Central memory CD8-positive, alpha-beta T cell (primary cell): ENCODE results near the gene SLC6A1.

Experiments
- ATAC-seq: fragments of 150-1000 bp; cut with Tn5 transposase; replicated peaks from 2 replicates; pipeline ENCODE4 v1.10.0; 2022; ENCODE audit warnings: mild to moderate bottlenecking, moderate FRiP score, moderate number of reproducible peaks; ENCODE audit not compliant: poor library complexity, severe bottlenecking; ENCODE audit errors: extremely low read depth
- DNase-seq, 2 donors: peaks; one replicate each; pipeline ENCODE4 v3.0.0; 2021; ENCODE audit warnings: low spot score in 2 of 2
- H3K27ac Mint-ChIP-seq: one replicate; pipeline ENCODE4 v1.8.0; 2022; ENCODE audit warnings: low read depth, mild to moderate bottlenecking, moderate library complexity, mixed read lengths
- H3K27me3 Mint-ChIP-seq: one replicate; pipeline ENCODE4 v1.8.0; 2022; ENCODE audit warnings: mixed read lengths
- H3K36me3 Mint-ChIP-seq: one replicate; pipeline ENCODE4 v1.8.0; 2022; ENCODE audit warnings: mild to moderate bottlenecking, moderate library complexity, mixed read lengths; ENCODE audit not compliant: insufficient read depth
- H3K4me1 Mint-ChIP-seq: one replicate; pipeline ENCODE4 v1.8.0; 2022; ENCODE audit warnings: mixed read lengths
- H3K4me3 Mint-ChIP-seq: one replicate; pipeline ENCODE4 v1.8.0; 2022; ENCODE audit warnings: mild to moderate bottlenecking, moderate library complexity, mixed read lengths
- H3K9me3 Mint-ChIP-seq: one replicate; pipeline ENCODE4 v1.8.0; 2022; ENCODE audit warnings: mixed read lengths

The SLC6A1 gene

GRCh38 chr3:10988991-10989484 is 3.5 kb upstream of the SLC6A1 start:
- Mint-ChIP-seq H3K9me3 (no peaks in the 10 kb centered on the region), H3K36me3 (no peaks in the 10 kb centered on the region), H3K4me1 (peaks cover 6% of the 10 kb centered on the region), H3K4me3 (no peak overlapping the region), H3K27ac (no peak overlapping the region), H3K27me3 (peaks cover 51% of the 10 kb centered on the region)
- ATAC-seq (no peak), DNase-seq (no peak)

DNA sequence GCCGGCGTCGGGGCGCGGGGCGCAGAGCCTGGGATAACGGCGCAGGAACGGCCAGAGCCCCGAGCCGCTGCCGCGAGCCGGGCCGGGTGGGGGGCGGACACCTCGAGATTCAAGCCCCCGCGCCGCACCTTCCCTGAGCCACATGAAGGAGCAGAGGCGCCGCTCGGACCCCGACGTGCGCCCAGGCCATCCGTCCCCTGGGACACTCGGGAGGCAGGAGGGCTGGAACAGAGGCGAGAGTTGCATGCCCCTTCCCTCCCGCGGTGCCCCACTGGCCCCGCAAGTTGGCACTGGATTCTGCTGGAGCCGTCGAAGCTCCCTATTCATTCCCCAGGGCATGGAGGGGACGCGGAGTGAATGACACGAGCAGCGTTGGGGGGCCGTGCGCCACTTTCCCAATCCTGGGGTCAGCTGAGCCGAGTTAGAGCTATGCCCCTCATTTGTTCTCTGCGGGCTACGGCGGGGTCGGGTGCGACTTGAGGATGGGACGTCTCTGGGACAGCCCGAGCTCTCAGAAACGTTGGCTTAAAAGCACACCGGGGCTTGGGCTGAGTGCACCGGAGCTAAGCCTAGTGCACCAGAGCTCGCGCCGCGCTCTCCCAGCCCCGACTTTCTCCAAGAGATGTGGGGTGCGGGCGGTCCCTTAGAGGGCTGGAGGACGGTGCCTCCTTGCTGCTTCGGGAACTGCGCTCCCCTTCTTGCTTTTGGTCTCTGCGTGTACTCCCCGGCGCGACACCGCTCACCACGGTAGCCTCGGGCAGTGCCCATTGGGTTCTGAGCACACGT is 588 bp downstream of the SLC6A1 start:
- no peak for ATAC-seq
- H3K27me3 Mint-ChIP-seq = peaks cover 92% of the 10 kb centered on the region
- no peaks in the 10 kb centered on the region for H3K9me3 Mint-ChIP-seq
- peaks cover 6% of the 10 kb centered on the region for H3K4me1 Mint-ChIP-seq
- no peak overlapping the region for H3K4me3 Mint-ChIP-seq
- DNase-seq = no peak
- H3K36me3 Mint-ChIP-seq = no peaks in the 10 kb centered on the region
- H3K27ac Mint-ChIP-seq = no peak overlapping the region

- H3K36me3 Mint-ChIP-seq = no peaks in the 10 kb centered on the region
- H3K4me1 Mint-ChIP-seq = peaks cover 6% of the 10 kb centered on the region
- no peak for ATAC-seq
Observed at GRCh38 chr3:10993729-10994065, 1.1 kb downstream of the SLC6A1 start.

GRCh38 chr3:10994306-10994705 is 1.8 kb downstream of the SLC6A1 start:
- peaks cover 6% of the 10 kb centered on the region for H3K4me1 Mint-ChIP-seq
- ATAC-seq (no peak), DNase-seq (no peak)
- H3K27me3 Mint-ChIP-seq = peaks cover 96% of the 10 kb centered on the region
- H3K9me3 Mint-ChIP-seq = no peaks in the 10 kb centered on the region
- no peak overlapping the region for H3K27ac Mint-ChIP-seq
- H3K36me3 Mint-ChIP-seq = no peaks in the 10 kb centered on the region
- no peak overlapping the region for H3K4me3 Mint-ChIP-seq

More at GRCh38 chr3:10993729-10994065, 1.1 kb downstream of the SLC6A1 start:
- no peak for DNase-seq
- no peak overlapping the region for H3K27ac Mint-ChIP-seq
- peaks cover 96% of the 10 kb centered on the region for H3K27me3 Mint-ChIP-seq
- no peak overlapping the region for H3K4me3 Mint-ChIP-seq
- H3K9me3 Mint-ChIP-seq = no peaks in the 10 kb centered on the region

- Mint-ChIP-seq H3K27ac (no peak overlapping the region), H3K27me3 (peaks cover 94% of the 10 kb centered on the region), H3K36me3 (no peaks in the 10 kb centered on the region), H3K4me1 (peaks cover 6% of the 10 kb centered on the region), H3K9me3 (no peaks in the 10 kb centered on the region), H3K4me3 (no peak overlapping the region)
- ATAC-seq = no peak
- DNase-seq = no peak
Observed at GRCh38 chr3:10995871-10996270, 3.3 kb downstream of the SLC6A1 start.

- H3K27me3 Mint-ChIP-seq = peaks cover 94% of the 10 kb centered on the region
- H3K9me3 Mint-ChIP-seq = no peaks in the 10 kb centered on the region
- H3K4me1 Mint-ChIP-seq = peaks cover 6% of the 10 kb centered on the region
- DNase-seq (no peak), ATAC-seq (no peak)
- H3K4me3 Mint-ChIP-seq = no peak overlapping the region
- no peak overlapping the region for H3K27ac Mint-ChIP-seq
- H3K36me3 Mint-ChIP-seq = no peaks in the 10 kb centered on the region
Observed at GRCh38 chr3:10996345-10997013, 3.9 kb downstream of the SLC6A1 start.

DNA sequence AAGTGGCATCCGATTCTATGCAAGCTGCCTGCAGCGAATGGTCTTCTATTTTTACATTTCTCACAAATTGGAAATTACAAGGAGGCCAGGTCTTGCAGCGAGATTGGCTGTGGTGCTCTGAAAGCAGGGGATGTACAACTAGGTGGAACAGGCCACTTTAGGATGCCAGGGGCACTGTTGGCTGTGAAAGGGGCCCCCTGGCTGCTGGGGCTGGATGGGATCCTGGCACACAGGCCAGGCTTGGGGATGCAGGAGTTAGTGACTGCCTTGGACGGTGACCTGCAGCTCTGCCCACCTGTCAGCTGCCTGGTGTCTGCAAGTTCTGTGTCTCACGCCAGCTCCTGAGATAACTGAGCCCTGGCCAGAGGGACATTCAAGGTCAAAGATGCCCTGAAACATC is 4.6 kb downstream of the SLC6A1 start:
- Mint-ChIP-seq H3K36me3 (no peaks in the 10 kb centered on the region), H3K27me3 (peaks cover 90% of the 10 kb centered on the region), H3K4me3 (no peak overlapping the region), H3K4me1 (peaks cover 1% of the 10 kb centered on the region), H3K9me3 (no peaks in the 10 kb centered on the region), H3K27ac (no peak overlapping the region)
- DNase-seq (no peak), ATAC-seq (no peak)

DNA sequence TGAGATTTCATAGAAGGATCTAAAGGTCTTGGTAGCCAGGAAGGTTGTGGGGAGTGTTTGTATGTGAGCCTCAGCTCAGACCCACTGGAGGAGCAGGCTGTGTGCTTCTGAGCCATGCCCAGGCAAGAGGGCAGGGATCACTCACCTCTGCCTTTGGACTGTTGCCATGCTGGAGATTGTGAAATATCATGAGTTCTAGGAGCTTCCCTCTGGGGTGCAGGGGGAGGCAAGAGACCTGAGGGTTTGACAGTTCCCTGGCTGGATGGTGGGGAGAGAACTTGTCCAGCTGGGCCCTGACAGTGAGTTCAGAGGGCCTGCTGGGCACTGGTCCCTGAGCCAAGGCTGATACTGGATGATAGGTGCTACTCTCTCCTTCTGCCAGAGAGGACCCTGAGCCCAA is 6.0 kb downstream of the SLC6A1 start:
- no peak for ATAC-seq
- Mint-ChIP-seq H3K36me3 (no peaks in the 10 kb centered on the region), H3K4me1 (no peaks in the 10 kb centered on the region), H3K4me3 (no peak overlapping the region), H3K9me3 (no peaks in the 10 kb centered on the region), H3K27ac (no peak overlapping the region), H3K27me3 (peaks cover 81% of the 10 kb centered on the region)
- DNase-seq = no peak

GRCh38 chr3:10999221-11000107 is 6.9 kb downstream of the SLC6A1 start:
- Mint-ChIP-seq H3K4me1 (no peaks in the 10 kb centered on the region), H3K36me3 (no peaks in the 10 kb centered on the region), H3K9me3 (no peaks in the 10 kb centered on the region), H3K27ac (no peak overlapping the region), H3K4me3 (no peak overlapping the region), H3K27me3 (peaks cover 72% of the 10 kb centered on the region)
- no peak for DNase-seq
- no peak for ATAC-seq

DNA sequence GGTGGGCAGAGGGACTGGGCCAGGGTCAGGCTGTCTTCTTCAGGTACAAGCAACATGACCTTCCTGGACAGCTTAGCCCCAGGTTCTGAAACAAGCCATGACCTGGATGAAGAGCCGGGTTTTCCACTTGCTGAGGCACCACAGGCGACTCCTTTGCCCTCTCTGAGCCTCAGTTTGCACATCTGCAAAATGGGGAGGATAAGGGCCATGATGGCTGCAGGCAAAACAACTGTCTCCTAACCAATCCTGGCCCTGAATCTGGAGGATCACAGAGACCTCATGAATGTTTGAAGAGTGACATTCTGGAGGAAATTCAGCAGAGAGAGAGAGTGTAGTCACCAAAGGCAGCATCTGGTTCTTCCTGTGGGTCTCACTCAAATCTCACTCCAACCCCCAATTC is 8.0 kb downstream of the SLC6A1 start:
- DNase-seq (no peak), ATAC-seq (no peak)
- H3K4me3 Mint-ChIP-seq = no peak overlapping the region
- no peak overlapping the region for H3K27ac Mint-ChIP-seq
- no peaks in the 10 kb centered on the region for H3K4me1 Mint-ChIP-seq
- peaks cover 71% of the 10 kb centered on the region for H3K27me3 Mint-ChIP-seq
- H3K36me3 Mint-ChIP-seq = no peaks in the 10 kb centered on the region
- H3K9me3 Mint-ChIP-seq = no peaks in the 10 kb centered on the region

- Mint-ChIP-seq H3K27me3 (peaks cover 69% of the 10 kb centered on the region), H3K9me3 (no peaks in the 10 kb centered on the region), H3K36me3 (no peaks in the 10 kb centered on the region), H3K27ac (no peak overlapping the region), H3K4me3 (no peak overlapping the region), H3K4me1 (no peaks in the 10 kb centered on the region)
- ATAC-seq = no peak
- no peak for DNase-seq
Observed at GRCh38 chr3:11001020-11001657, 8.6 kb downstream of the SLC6A1 start.

DNA sequence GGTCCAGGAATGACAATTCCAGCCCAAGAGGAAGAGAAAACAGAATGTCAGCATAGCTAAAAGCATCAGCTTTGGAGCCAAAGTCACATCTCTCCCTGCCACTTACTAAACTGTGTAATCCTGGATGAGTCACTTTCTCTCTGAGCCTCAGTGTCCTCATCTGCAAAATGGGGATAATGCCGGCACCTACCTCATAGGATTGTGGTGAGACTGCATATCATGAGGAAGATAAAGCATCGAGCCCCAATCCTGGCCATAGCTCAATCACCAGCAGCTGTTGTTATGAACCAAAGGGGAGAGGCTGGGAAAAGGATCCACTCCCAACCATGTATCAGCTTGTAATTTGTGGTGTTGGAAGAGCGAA is 9.1 kb downstream of the SLC6A1 start:
- H3K27me3 Mint-ChIP-seq = peaks cover 69% of the 10 kb centered on the region
- no peaks in the 10 kb centered on the region for H3K9me3 Mint-ChIP-seq
- H3K4me3 Mint-ChIP-seq = no peak overlapping the region
- H3K27ac Mint-ChIP-seq = no peak overlapping the region
- DNase-seq = no peak
- H3K4me1 Mint-ChIP-seq = no peaks in the 10 kb centered on the region
- ATAC-seq = no peak
- no peaks in the 10 kb centered on the region for H3K36me3 Mint-ChIP-seq
